Measurements from ENCODE around the gene GSAP.

Gene GSAP

GRCh38 chr7:77354914-77355313, 61.2 kb downstream of the GSAP start:
- no peaks in the 10 kb centered on the region for H3K36me3 ChIP-seq (ENCODE audit: low read length)
- H2AFZ ChIP-seq (ENCODE audit: low read depth, low read length, severe bottlenecking), result no peak overlapping the region
- H3K4me3 ChIP-seq (ENCODE audit: insufficient read depth, low read length, poor library complexity, severe bottlenecking), result no peak overlapping the region
- no peaks in the 10 kb centered on the region for H3K9me3 ChIP-seq (ENCODE audit: insufficient read depth, low read length)
- TF ChIP-seq EZH2phosphoT487 (conservative IDR thresholded peaks at IDR 0.05; ENCODE audit: low read length) (no peak), CTCF (IDR thresholded peaks at IDR 0.05; ENCODE audit: insufficient read depth, low read length, poor library complexity, severe bottlenecking) (no peak)
- H3K27me3 ChIP-seq (ENCODE audit: low read length), result no peaks in the 10 kb centered on the region
- H3F3A ChIP-seq (ENCODE audit: insufficient read depth), result no peaks in the 10 kb centered on the region
- no peak overlapping the region for H3K9ac ChIP-seq (ENCODE audit: low read length)
- H4K20me1 ChIP-seq (ENCODE audit: low read depth, low read length), result no peaks in the 10 kb centered on the region
- H3K27ac ChIP-seq (ENCODE audit: low read depth, low read length), result no peak overlapping the region
- H3K4me2 ChIP-seq (ENCODE audit: low read depth, low read length, poor library complexity, severe bottlenecking), result no peak overlapping the region
- H3K9me2 ChIP-seq (replicated peaks; ENCODE audit: insufficient read depth, low read length), result no peaks in the 10 kb centered on the region
- H3K79me2 ChIP-seq (ENCODE audit: insufficient read depth, low read length), result no peaks in the 10 kb centered on the region

GRCh38 chr7:77354484-77354883, 61.7 kb downstream of the GSAP start:
- H3K27ac ChIP-seq (ENCODE audit: low read depth, low read length), result no peak overlapping the region
- H3K9ac ChIP-seq (ENCODE audit: low read length), result no peak overlapping the region
- H3K4me2 ChIP-seq (ENCODE audit: low read depth, low read length, poor library complexity, severe bottlenecking), result no peak overlapping the region
- no peaks in the 10 kb centered on the region for H3F3A ChIP-seq (ENCODE audit: insufficient read depth)
- no peak overlapping the region for H2AFZ ChIP-seq (ENCODE audit: low read depth, low read length, severe bottlenecking)
- H3K27me3 ChIP-seq (ENCODE audit: low read length), result no peaks in the 10 kb centered on the region
- H3K36me3 ChIP-seq (ENCODE audit: low read length), result no peaks in the 10 kb centered on the region
- TF ChIP-seq EZH2phosphoT487 (conservative IDR thresholded peaks at IDR 0.05; ENCODE audit: low read length), result no peak
- no peaks in the 10 kb centered on the region for H3K9me3 ChIP-seq (ENCODE audit: insufficient read depth, low read length)
- no peaks in the 10 kb centered on the region for H3K79me2 ChIP-seq (ENCODE audit: insufficient read depth, low read length)
- H3K9me2 ChIP-seq (replicated peaks; ENCODE audit: insufficient read depth, low read length), result no peaks in the 10 kb centered on the region
- H3K4me3 ChIP-seq (ENCODE audit: insufficient read depth, low read length, poor library complexity, severe bottlenecking), result no peak overlapping the region
- no peaks in the 10 kb centered on the region for H4K20me1 ChIP-seq (ENCODE audit: low read depth, low read length)

GRCh38 chr7:77353911-77354310, 62.2 kb downstream of the GSAP start:
- no peak for TF ChIP-seq CTCF (IDR thresholded peaks at IDR 0.05; ENCODE audit: insufficient read depth, low read length, poor library complexity, severe bottlenecking)
- no peak for TF ChIP-seq EZH2phosphoT487 (conservative IDR thresholded peaks at IDR 0.05; ENCODE audit: low read length)
- Histone ChIP-seq H3K4me2 (ENCODE audit: low read depth, low read length, poor library complexity, severe bottlenecking) (no peak overlapping the region), H3K79me2 (ENCODE audit: insufficient read depth, low read length) (no peaks in the 10 kb centered on the region), H3F3A (ENCODE audit: insufficient read depth) (no peaks in the 10 kb centered on the region), H3K27me3 (ENCODE audit: low read length) (no peaks in the 10 kb centered on the region), H4K20me1 (ENCODE audit: low read depth, low read length) (no peaks in the 10 kb centered on the region), H3K36me3 (ENCODE audit: low read length) (no peaks in the 10 kb centered on the region), H3K9ac (ENCODE audit: low read length) (no peak overlapping the region), H3K9me2 (replicated peaks; ENCODE audit: insufficient read depth, low read length) (no peaks in the 10 kb centered on the region), H3K9me3 (ENCODE audit: insufficient read depth, low read length) (no peaks in the 10 kb centered on the region), H3K27ac (ENCODE audit: low read depth, low read length) (no peak overlapping the region), H2AFZ (ENCODE audit: low read depth, low read length, severe bottlenecking) (no peak overlapping the region), H3K4me3 (ENCODE audit: insufficient read depth, low read length, poor library complexity, severe bottlenecking) (no peak overlapping the region)

- no peaks in the 10 kb centered on the region for H3K36me3 ChIP-seq (ENCODE audit: low read length)
- no peak for TF ChIP-seq CTCF (IDR thresholded peaks at IDR 0.05; ENCODE audit: insufficient read depth, low read length, poor library complexity, severe bottlenecking)
- TF ChIP-seq EZH2phosphoT487 (conservative IDR thresholded peaks at IDR 0.05; ENCODE audit: low read length), result no peak
- no peaks in the 10 kb centered on the region for H3K27me3 ChIP-seq (ENCODE audit: low read length)
- no peak overlapping the region for H3K4me2 ChIP-seq (ENCODE audit: low read depth, low read length, poor library complexity, severe bottlenecking)
- H3K79me2 ChIP-seq (ENCODE audit: insufficient read depth, low read length), result no peaks in the 10 kb centered on the region
- no peak overlapping the region for H3K9ac ChIP-seq (ENCODE audit: low read length)
- H2AFZ ChIP-seq (ENCODE audit: low read depth, low read length, severe bottlenecking), result no peak overlapping the region
- H3K9me2 ChIP-seq (replicated peaks; ENCODE audit: insufficient read depth, low read length), result no peaks in the 10 kb centered on the region
- H3K27ac ChIP-seq (ENCODE audit: low read depth, low read length), result no peak overlapping the region
- no peak overlapping the region for H3K4me3 ChIP-seq (ENCODE audit: insufficient read depth, low read length, poor library complexity, severe bottlenecking)
- H4K20me1 ChIP-seq (ENCODE audit: low read depth, low read length), result no peaks in the 10 kb centered on the region
- no peaks in the 10 kb centered on the region for H3K9me3 ChIP-seq (ENCODE audit: insufficient read depth, low read length)
- no peaks in the 10 kb centered on the region for H3F3A ChIP-seq (ENCODE audit: insufficient read depth)
Measured at GRCh38 chr7:77353407-77353721, 62.8 kb downstream of the GSAP start.

Measured in SU-DHL-6 (cell line).